ENCODE results near the gene WDFY3.

The WDFY3 gene

DNA sequence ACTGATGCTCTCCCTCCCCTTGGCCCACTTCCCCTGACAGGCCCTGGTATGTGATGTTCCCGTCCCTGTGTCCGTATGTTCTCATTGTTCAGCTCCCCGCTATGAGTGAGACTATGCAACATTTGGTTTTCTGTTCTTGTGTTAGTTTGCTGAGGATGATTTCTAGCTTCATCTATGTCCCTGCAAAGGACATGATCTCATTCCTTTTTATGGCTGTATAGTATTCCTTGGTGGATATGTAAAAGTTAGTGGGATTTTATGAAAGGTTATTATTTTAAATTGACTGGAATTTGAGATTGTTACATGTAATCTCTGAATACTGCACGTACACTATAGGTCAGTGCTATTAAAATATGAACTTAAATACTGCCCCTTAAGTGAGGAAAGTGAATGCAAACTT, 184.0 kb downstream of the WDFY3 start:
- H3K9ac ChIP-seq (ENCODE audit: low read depth, low read length) = no peak overlapping the region
- no peak overlapping the region for H3K4me3 ChIP-seq (ENCODE audit: low read length)
- no peaks in the 10 kb centered on the region for H3K27me3 ChIP-seq (ENCODE audit: control insufficient read depth, insufficient read depth, low read length)
- no peak overlapping the region for H3K4me2 ChIP-seq (ENCODE audit: low read length)
- no peaks in the 10 kb centered on the region for H3K4me1 ChIP-seq (ENCODE audit: control insufficient read depth, insufficient read depth, low read length)
- no peaks in the 10 kb centered on the region for H3K9me3 ChIP-seq (replicated peaks; ENCODE audit: low read length)
- peaks cover 54% of the 10 kb centered on the region for H3K36me3 ChIP-seq (ENCODE audit: insufficient read depth, low read length)

DNA sequence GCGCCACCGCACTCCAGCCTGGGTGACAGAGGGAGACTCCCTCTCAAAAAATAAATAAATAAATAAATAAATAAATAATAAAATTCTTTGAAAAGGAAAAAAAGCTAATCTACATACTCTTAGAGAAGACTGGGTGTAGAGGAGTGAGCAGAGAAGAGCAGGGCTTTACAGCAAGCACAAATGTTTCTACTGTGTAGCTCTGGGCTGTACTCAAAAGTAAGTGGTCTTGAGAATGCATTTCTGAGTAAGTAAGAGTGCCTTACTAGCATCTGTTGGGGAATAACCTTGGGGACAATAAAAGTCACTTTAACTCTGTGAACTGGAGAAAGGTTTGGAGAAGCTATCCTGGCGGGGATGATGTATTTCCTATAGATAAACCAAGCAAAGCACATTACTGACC, 185.8 kb downstream of the WDFY3 start:
- Histone ChIP-seq H3K9ac (ENCODE audit: low read depth, low read length) (no peak overlapping the region), H3K27me3 (ENCODE audit: control insufficient read depth, insufficient read depth, low read length) (no peaks in the 10 kb centered on the region), H3K4me3 (ENCODE audit: low read length) (no peak overlapping the region), H3K9me3 (replicated peaks; ENCODE audit: low read length) (no peaks in the 10 kb centered on the region), H3K4me1 (ENCODE audit: control insufficient read depth, insufficient read depth, low read length) (no peaks in the 10 kb centered on the region), H3K4me2 (ENCODE audit: low read length) (no peak overlapping the region), H3K36me3 (ENCODE audit: insufficient read depth, low read length) (peaks cover 36% of the 10 kb centered on the region)

DNA sequence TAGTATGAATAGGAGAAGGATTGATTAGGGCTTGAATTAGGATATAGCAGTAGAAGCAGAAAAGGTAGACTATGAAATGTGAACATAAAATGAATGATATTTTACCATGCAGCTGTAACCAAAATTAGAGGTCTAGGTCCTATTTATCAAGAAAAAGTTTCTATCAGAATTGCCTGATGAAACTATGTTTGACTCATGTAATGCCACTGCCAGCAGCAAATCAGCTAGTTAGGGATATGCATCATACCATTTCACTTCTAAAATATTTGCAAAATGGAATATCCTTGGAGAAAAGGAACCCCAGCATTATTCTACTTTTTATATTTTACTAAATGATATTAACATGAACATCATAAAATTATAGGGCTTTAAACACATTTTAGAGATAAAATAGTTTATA, 188.4 kb downstream of the WDFY3 start:
- Histone ChIP-seq H3K36me3 (ENCODE audit: insufficient read depth, low read length) (peaks cover 28% of the 10 kb centered on the region), H3K4me1 (ENCODE audit: control insufficient read depth, insufficient read depth, low read length) (no peaks in the 10 kb centered on the region), H3K9ac (ENCODE audit: low read depth, low read length) (no peak overlapping the region), H3K4me3 (ENCODE audit: low read length) (no peak overlapping the region), H3K4me2 (ENCODE audit: low read length) (no peak overlapping the region), H3K9me3 (replicated peaks; ENCODE audit: low read length) (no peaks in the 10 kb centered on the region), H3K27me3 (ENCODE audit: control insufficient read depth, insufficient read depth, low read length) (no peaks in the 10 kb centered on the region)

- H3K27me3 ChIP-seq (ENCODE audit: control insufficient read depth, insufficient read depth, low read length) = no peaks in the 10 kb centered on the region
- no peaks in the 10 kb centered on the region for H3K9me3 ChIP-seq (replicated peaks; ENCODE audit: low read length)
- no peak overlapping the region for H3K4me3 ChIP-seq (ENCODE audit: low read length)
- H3K4me1 ChIP-seq (ENCODE audit: control insufficient read depth, insufficient read depth, low read length) = no peaks in the 10 kb centered on the region
- H3K4me2 ChIP-seq (ENCODE audit: low read length) = no peak overlapping the region
- H3K36me3 ChIP-seq (ENCODE audit: insufficient read depth, low read length) = peaks cover 37% of the 10 kb centered on the region
- H3K9ac ChIP-seq (ENCODE audit: low read depth, low read length) = no peak overlapping the region
Measured at GRCh38 chr4:84767168-84767567, 199.3 kb downstream of the WDFY3 start.

DNA sequence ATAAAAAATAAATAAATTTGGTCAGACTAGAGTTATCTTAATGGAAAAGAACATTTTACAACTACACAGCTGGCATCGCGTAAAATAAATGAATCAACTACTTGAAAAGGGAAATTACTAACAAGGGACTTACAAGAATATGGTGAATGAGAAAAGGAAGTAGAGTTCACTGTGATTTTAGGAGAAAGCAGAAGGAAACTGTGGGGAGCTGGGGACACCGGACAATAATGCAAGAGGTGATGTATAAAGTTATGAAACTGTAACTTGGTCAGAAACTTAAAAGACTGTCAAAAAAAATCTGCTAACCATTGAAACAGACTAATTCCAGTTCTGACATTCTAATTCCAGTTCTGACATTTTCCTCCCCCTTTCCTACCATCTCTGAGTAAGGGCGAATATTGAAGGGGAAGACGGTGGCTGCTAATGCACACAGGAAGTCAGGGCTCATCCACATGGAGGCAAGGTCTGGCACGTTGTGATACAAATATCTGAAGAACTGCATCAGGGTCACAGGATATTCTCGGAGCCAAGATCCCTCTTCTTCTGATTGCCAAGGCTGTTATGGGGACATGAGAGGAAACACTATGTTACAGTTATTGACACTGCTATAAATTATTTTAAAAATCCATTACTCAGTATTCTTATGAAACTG, 213.0 kb downstream of the WDFY3 start:
- Histone ChIP-seq H3K4me2 (ENCODE audit: low read length) (no peak overlapping the region), H3K4me3 (ENCODE audit: low read length) (no peak overlapping the region), H3K27me3 (ENCODE audit: control insufficient read depth, insufficient read depth, low read length) (no peaks in the 10 kb centered on the region), H3K4me1 (ENCODE audit: control insufficient read depth, insufficient read depth, low read length) (no peaks in the 10 kb centered on the region), H3K9ac (ENCODE audit: low read depth, low read length) (no peak overlapping the region), H3K36me3 (ENCODE audit: insufficient read depth, low read length) (peaks cover 55% of the 10 kb centered on the region), H3K9me3 (replicated peaks; ENCODE audit: low read length) (no peaks in the 10 kb centered on the region)

DNA sequence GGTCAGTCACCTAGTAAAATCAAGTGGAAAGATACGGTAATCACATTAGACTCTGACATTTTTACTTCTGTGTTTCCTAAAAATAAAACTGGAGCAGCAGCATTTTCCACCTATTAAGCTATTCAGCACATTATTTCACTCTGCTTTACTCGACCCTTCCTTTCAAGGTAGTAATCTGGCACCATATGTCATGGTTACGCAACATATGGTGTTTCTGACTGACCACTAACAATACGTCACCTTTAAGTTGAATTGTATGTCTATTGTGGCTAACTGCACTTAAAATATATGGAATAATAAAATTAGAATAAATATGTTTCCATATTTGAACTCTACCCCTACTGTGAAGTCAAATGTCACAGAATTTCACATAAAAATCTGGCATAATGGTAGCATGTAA, 214.8 kb downstream of the WDFY3 start:
- Histone ChIP-seq H3K4me2 (ENCODE audit: low read length) (no peak overlapping the region), H3K9ac (ENCODE audit: low read depth, low read length) (no peak overlapping the region), H3K4me1 (ENCODE audit: control insufficient read depth, insufficient read depth, low read length) (no peaks in the 10 kb centered on the region), H3K4me3 (ENCODE audit: low read length) (no peak overlapping the region), H3K27me3 (ENCODE audit: control insufficient read depth, insufficient read depth, low read length) (no peaks in the 10 kb centered on the region), H3K36me3 (ENCODE audit: insufficient read depth, low read length) (peaks cover 65% of the 10 kb centered on the region), H3K9me3 (replicated peaks; ENCODE audit: low read length) (no peaks in the 10 kb centered on the region)

- Histone ChIP-seq H3K27me3 (ENCODE audit: control insufficient read depth, insufficient read depth, low read length) (no peaks in the 10 kb centered on the region), H3K4me2 (ENCODE audit: low read length) (no peak overlapping the region), H3K9me3 (replicated peaks; ENCODE audit: low read length) (no peaks in the 10 kb centered on the region), H3K36me3 (ENCODE audit: insufficient read depth, low read length) (peaks cover 63% of the 10 kb centered on the region), H3K4me1 (ENCODE audit: control insufficient read depth, insufficient read depth, low read length) (no peaks in the 10 kb centered on the region), H3K9ac (ENCODE audit: low read depth, low read length) (no peak overlapping the region), H3K4me3 (ENCODE audit: low read length) (no peak overlapping the region)
Measured at GRCh38 chr4:84750960-84751283, 215.6 kb downstream of the WDFY3 start.

DNA sequence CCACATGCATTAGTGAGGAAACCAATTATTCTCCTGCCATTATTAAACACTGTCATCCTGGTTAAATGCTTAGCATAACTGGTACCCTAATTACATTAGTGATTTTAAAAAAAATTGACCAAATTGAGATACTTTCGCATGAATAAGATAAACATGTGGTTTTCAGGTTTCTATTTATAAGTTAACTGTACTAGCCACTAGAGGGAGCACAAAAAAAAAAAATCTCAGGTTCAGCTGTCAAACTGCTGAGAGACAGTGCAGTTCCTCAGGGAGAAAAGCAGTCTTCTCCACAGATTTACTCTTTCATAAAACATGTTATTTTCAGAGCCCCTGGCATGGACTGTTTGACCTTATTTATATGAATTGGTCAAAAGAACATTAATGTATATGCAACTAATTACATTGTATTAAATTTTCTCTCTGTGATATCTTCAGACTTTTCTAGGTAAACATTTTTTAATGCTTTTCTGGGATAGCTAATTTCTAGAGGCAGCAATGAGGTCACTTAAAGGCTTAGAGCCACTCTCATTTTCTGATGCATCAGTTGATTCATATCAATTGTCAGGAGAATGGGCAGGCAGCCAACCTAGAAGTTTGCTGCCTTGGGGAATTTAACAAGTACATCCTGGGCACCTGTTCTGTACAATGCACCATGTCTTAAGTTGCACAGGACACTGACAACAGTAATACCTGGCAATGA, 216.1 kb downstream of the WDFY3 start:
- Histone ChIP-seq H3K4me1 (ENCODE audit: control insufficient read depth, insufficient read depth, low read length) (no peaks in the 10 kb centered on the region), H3K9ac (ENCODE audit: low read depth, low read length) (no peak overlapping the region), H3K4me2 (ENCODE audit: low read length) (no peak overlapping the region), H3K36me3 (ENCODE audit: insufficient read depth, low read length) (peaks cover 65% of the 10 kb centered on the region), H3K9me3 (replicated peaks; ENCODE audit: low read length) (no peaks in the 10 kb centered on the region), H3K27me3 (ENCODE audit: control insufficient read depth, insufficient read depth, low read length) (no peaks in the 10 kb centered on the region), H3K4me3 (ENCODE audit: low read length) (no peak overlapping the region)

DNA sequence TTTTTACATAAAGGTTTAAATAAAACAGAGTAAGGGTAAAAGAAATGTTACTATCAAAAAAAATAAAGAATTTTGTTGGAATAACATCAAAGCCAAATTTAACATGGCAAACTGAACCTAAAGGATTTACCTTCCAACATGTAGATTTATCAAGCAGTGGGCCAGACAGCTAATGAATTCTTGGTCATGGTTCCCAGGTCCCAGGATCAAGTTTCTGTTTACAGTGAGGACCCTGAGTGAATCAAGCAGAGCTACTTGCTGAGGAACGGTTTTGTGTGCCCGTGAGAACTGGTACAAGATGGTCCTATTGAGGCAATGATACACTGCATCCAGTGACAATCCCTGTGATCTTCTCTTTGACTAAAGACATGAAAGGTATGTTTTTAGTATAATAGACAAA, 226.4 kb downstream of the WDFY3 start:
- Histone ChIP-seq H3K4me1 (ENCODE audit: control insufficient read depth, insufficient read depth, low read length) (no peaks in the 10 kb centered on the region), H3K4me3 (ENCODE audit: low read length) (no peak overlapping the region), H3K4me2 (ENCODE audit: low read length) (no peak overlapping the region), H3K27me3 (ENCODE audit: control insufficient read depth, insufficient read depth, low read length) (no peaks in the 10 kb centered on the region), H3K9ac (ENCODE audit: low read depth, low read length) (no peak overlapping the region), H3K9me3 (replicated peaks; ENCODE audit: low read length) (no peaks in the 10 kb centered on the region), H3K36me3 (ENCODE audit: insufficient read depth, low read length) (peaks cover 73% of the 10 kb centered on the region)

DNA sequence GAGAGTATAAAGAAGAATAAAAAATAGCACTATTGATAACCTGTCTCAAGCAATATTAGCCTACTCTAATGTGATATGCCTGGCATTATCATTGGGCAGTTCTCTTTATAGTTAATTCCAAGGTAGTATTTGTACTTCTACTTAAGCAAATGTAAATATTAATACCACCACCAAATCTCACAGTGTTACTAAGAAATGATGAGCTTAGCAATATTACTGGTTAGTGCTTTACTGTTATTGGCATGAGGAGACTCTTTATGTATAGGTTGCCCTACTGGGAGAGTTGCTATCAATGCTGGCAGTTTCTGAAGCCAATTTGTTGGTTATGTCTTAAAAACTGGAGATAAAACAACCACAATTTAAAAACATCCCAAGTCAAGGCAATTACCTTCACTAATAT, 227.9 kb downstream of the WDFY3 start:
- H3K4me2 ChIP-seq (ENCODE audit: low read length) = no peak overlapping the region
- H3K27me3 ChIP-seq (ENCODE audit: control insufficient read depth, insufficient read depth, low read length) = no peaks in the 10 kb centered on the region
- peaks cover 74% of the 10 kb centered on the region for H3K36me3 ChIP-seq (ENCODE audit: insufficient read depth, low read length)
- H3K4me3 ChIP-seq (ENCODE audit: low read length) = no peak overlapping the region
- H3K4me1 ChIP-seq (ENCODE audit: control insufficient read depth, insufficient read depth, low read length) = no peaks in the 10 kb centered on the region
- H3K9ac ChIP-seq (ENCODE audit: low read depth, low read length) = no peak overlapping the region
- H3K9me3 ChIP-seq (replicated peaks; ENCODE audit: low read length) = no peaks in the 10 kb centered on the region

- no peaks in the 10 kb centered on the region for H3K4me1 ChIP-seq (ENCODE audit: control insufficient read depth, insufficient read depth, low read length)
- no peak overlapping the region for H3K4me3 ChIP-seq (ENCODE audit: low read length)
- H3K9ac ChIP-seq (ENCODE audit: low read depth, low read length) = no peak overlapping the region
- no peaks in the 10 kb centered on the region for H3K27me3 ChIP-seq (ENCODE audit: control insufficient read depth, insufficient read depth, low read length)
- H3K4me2 ChIP-seq (ENCODE audit: low read length) = no peak overlapping the region
- H3K36me3 ChIP-seq (ENCODE audit: insufficient read depth, low read length) = peaks cover 73% of the 10 kb centered on the region
- H3K9me3 ChIP-seq (replicated peaks; ENCODE audit: low read length) = no peaks in the 10 kb centered on the region
Measured at GRCh38 chr4:84737656-84738055, 228.8 kb downstream of the WDFY3 start.

DNA sequence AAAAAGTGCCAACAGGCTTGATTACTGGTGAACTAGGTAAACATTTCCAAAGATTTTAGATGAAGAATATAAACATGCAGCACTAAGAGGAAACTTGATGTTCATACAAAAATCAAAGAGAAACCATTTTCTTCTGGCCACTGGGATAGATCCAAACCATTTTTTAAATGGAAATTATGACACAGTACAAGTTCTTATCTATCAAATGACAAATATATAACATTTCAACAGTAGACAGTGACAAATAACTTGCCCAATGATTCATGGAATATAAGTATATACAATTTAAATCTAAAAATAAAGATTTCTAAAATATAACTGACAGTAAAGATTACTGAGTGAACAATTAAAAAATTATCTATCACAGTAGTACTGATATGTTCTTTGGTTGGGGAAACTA, 232.5 kb downstream of the WDFY3 start:
- H3K4me2 ChIP-seq (ENCODE audit: low read length) = no peak overlapping the region
- peaks cover 49% of the 10 kb centered on the region for H3K36me3 ChIP-seq (ENCODE audit: insufficient read depth, low read length)
- no peak overlapping the region for H3K9ac ChIP-seq (ENCODE audit: low read depth, low read length)
- no peaks in the 10 kb centered on the region for H3K4me1 ChIP-seq (ENCODE audit: control insufficient read depth, insufficient read depth, low read length)
- H3K9me3 ChIP-seq (replicated peaks; ENCODE audit: low read length) = no peaks in the 10 kb centered on the region
- H3K27me3 ChIP-seq (ENCODE audit: control insufficient read depth, insufficient read depth, low read length) = no peaks in the 10 kb centered on the region
- no peak overlapping the region for H3K4me3 ChIP-seq (ENCODE audit: low read length)
